Measurements from ENCODE around the gene PEAK1. TPM values are rescaled to one million over a fixed set of nuclear protein-coding genes. Genes with fewer than 3 reads are reported as not detected.

PEAK1 gene
- total and polyA plus RNA-seq, 8 donors = 58.3 to 86.9 (median 64.3) TPM

- Histone ChIP-seq H3K4me3 (no peak overlapping the region), H3K9me3 (no peaks in the 10 kb centered on the region), H3K27me3 (no peaks in the 10 kb centered on the region), H3K4me1 (peaks cover 25% of the 10 kb centered on the region in 2 donors), H3K27ac (peak overlapping the region; percentile 49 to 57), H3K36me3 (peaks cover 0 to 21% of the 10 kb centered on the region in 2 donors)
- no peak for TF ChIP-seq CTCF (IDR thresholded peaks at IDR 0.05)
- peak; percentile 60 for ATAC-seq
- intact Hi-C loops (cut with DNase I) = no loop called here
- DNase-seq = peak in 2 of 4 donors; percentile 86
Measured at GRCh38 chr15:77455696-77456321, 35.9 kb upstream of the PEAK1 start.

GRCh38 chr15:77454951-77455350 is 35.0 kb upstream of the PEAK1 start:
- DNase-seq (no peak), ATAC-seq (no peak)
- H3K27me3 ChIP-seq = no peaks in the 10 kb centered on the region
- intact Hi-C loops (cut with DNase I) = no loop called here
- H3K27ac ChIP-seq = peak overlapping the region; percentile 49 to 57
- H3K4me1 ChIP-seq = peaks cover 25% of the 10 kb centered on the region in 2 donors
- H3K9me3 ChIP-seq = no peaks in the 10 kb centered on the region
- no peak for TF ChIP-seq CTCF (IDR thresholded peaks at IDR 0.05)
- H3K4me3 ChIP-seq = no peak overlapping the region
- peaks cover 0 to 13% of the 10 kb centered on the region in 2 donors for H3K36me3 ChIP-seq

- Histone ChIP-seq H3K4me3 (no peak overlapping the region), H3K9me3 (no peaks in the 10 kb centered on the region), H3K36me3 (peaks cover 0 to 8% of the 10 kb centered on the region in 2 donors), H3K27ac (no peak overlapping the region), H3K4me1 (peaks cover 25% of the 10 kb centered on the region in 2 donors), H3K27me3 (no peaks in the 10 kb centered on the region)
- ATAC-seq = no peak
- intact Hi-C loops (cut with DNase I) = no loop called here
- no peak for TF ChIP-seq CTCF (IDR thresholded peaks at IDR 0.05)
- no peak for DNase-seq
Measured at GRCh38 chr15:77454265-77454664, 34.4 kb upstream of the PEAK1 start.

DNA sequence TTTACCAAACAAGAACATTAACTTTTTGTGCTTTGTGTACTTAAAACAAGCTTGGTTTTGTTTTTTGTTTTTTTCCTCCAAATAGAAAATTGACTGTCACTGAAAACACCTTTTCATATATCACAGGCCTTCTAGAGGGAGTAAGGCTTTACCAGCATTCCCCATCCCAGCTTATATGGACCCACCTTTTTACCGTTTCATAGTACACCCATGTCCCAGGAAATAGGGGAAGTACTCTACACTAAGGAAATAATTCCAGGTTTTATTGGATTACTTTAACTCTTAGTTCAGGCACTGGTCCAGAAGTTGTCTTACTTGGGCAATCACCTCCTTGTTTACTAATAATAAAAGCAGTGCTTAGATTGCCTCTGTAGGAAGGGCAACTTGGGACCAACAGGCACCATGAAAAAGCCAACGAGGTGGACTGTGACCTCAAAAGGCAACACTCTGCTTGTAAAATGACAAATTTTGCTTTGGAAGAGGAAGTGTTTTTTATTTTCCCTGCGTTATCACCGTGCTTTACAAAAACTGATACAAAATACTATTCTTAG is 27.0 kb upstream of the PEAK1 start:
- intact Hi-C loops (cut with DNase I) = no loop called here
- Histone ChIP-seq H3K27me3 (no peaks in the 10 kb centered on the region), H3K4me1 (peaks cover 0 to under 1% of the 10 kb centered on the region in 2 donors), H3K36me3 (no peaks in the 10 kb centered on the region), H3K4me3 (no peak overlapping the region), H3K27ac (no peak overlapping the region), H3K9me3 (no peaks in the 10 kb centered on the region)
- DNase-seq (no peak), ATAC-seq (no peak)
- no peak for TF ChIP-seq CTCF (IDR thresholded peaks at IDR 0.05)

DNA sequence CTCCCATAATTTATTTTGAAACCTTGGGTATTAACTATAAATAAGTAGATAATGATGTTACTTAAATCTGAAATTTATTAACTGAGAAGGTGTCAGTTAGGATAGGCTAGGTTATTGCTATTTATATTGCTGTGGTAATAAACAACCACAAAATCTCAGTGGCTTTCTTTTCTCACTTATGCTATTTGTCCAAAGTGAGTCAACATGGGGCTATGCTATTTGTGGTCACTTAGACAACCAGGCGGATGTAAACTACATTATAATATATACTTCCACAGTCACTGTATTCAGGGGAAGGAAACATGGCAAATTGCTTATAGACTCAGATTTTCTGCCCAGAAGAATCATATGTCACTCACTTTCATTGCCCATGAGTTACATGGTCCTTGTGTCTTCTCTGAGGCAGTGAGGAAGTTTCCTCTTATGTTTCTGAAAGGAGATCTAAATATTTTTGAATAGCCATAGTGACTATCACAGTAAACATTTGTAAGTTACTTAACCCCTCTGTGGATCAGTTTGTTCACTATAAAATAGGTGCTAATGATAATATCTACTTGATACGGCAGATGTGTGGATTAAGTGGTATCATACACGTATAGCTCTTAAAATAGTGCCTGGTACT is 20.6 kb upstream of the PEAK1 start:
- no peak for DNase-seq

More for the DNA sequence above, 20.6 kb upstream of the PEAK1 start:
- peaks cover 0 to 11% of the 10 kb centered on the region in 2 donors for H3K4me1 ChIP-seq
- no peak for ATAC-seq
- H3K27ac ChIP-seq = no peak overlapping the region
- TF ChIP-seq CTCF (IDR thresholded peaks at IDR 0.05) = no peak
- intact Hi-C loops (cut with DNase I) = no loop called here
- no peak overlapping the region for H3K4me3 ChIP-seq
- H3K9me3 ChIP-seq = no peaks in the 10 kb centered on the region
- no peaks in the 10 kb centered on the region for H3K27me3 ChIP-seq
- no peaks in the 10 kb centered on the region for H3K36me3 ChIP-seq
